ENCODE data around the gene FKBP1B.

- TF ChIP-seq, protein P1, sequence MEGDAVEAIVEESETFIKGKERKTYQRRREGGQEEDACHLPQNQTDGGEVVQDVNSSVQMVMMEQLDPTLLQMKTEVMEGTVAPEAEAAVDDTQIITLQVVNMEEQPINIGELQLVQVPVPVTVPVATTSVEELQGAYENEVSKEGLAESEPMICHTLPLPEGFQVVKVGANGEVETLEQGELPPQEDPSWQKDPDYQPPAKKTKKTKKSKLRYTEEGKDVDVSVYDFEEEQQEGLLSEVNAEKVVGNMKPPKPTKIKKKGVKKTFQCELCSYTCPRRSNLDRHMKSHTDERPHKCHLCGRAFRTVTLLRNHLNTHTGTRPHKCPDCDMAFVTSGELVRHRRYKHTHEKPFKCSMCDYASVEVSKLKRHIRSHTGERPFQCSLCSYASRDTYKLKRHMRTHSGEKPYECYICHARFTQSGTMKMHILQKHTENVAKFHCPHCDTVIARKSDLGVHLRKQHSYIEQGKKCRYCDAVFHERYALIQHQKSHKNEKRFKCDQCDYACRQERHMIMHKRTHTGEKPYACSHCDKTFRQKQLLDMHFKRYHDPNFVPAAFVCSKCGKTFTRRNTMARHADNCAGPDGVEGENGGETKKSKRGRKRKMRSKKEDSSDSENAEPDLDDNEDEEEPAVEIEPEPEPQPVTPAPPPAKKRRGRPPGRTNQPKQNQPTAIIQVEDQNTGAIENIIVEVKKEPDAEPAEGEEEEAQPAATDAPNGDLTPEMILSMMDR (IDR thresholded peaks at IDR 0.05): no peak
- no peak for TF ChIP-seq POLR2A (IDR thresholded peaks at IDR 0.05)
Observed at GRCh38 chr2:24045511-24046508, 3.7 kb upstream of the FKBP1B start.
